ENCODE data around the gene DCST2. TPM values are rescaled to one million over a fixed set of nuclear protein-coding genes. Genes with fewer than 3 reads are reported as not detected.
"Not testable (repeated sequence)": the region's sequence is repeated elsewhere in the genome, so short reads cannot be mapped to it uniquely, and the experiment has no call there.

The DCST2 gene
- total RNA-seq, 5 donors from 2014 or later (not counting 1 experiment from before 2014, with no cell fraction given): 1.1 to 2.6 (median 1.6) TPM

GRCh38 chr1:154986736-154987135 is 46.8 kb downstream of the DCST2 start:
- peaks cover 11 to 48% of the 10 kb centered on the region in 2 donors for H3K36me3 ChIP-seq (ENCODE audit: control insufficient read depth in 2 of 2, extremely low read depth in 1 of 2, insufficient read depth in 1 of 2, low read length in 1 of 2)

GRCh38 chr1:154983776-154984466 is 49.7 kb downstream of the DCST2 start:
- ATAC-seq (replicated peaks in 1 of 4): no peak
- peak in 1 of 35 experiments; percentile 28 for DNase-seq
- 6% methylated on average over 10 of the region's 17 CpGs for WGBS (ENCODE audit: insufficient coverage)
- no peak overlapping the region for H3K4me3 Mint-ChIP-seq
- H3K27ac ChIP-seq (ENCODE audit: low read length): peak overlapping the region; percentile 52
- no peaks in the 10 kb centered on the region for H3K27me3 ChIP-seq (replicated peaks in 1 of 2; ENCODE audit: control insufficient read depth in 2 of 2, extremely low read depth in 1 of 2, insufficient read depth in 2 of 2, low read length in 1 of 2)
- H3K9me3 ChIP-seq: no peaks in the 10 kb centered on the region
- no peak overlapping the region for H3K27ac Mint-ChIP-seq
- peaks cover 14 to 28% of the 10 kb centered on the region in 2 experiments for H3K4me1 ChIP-seq (ENCODE audit: control insufficient read depth in 1 of 2, extremely low read depth in 1 of 2, insufficient read depth in 2 of 2, low read length in 2 of 2)
- ChIA-PET CTCF (interaction anchor here (0.5 to 3.4 kb wide), 15 partner anchors 10 to 190 kb away, joined by 3 to 29 read pairs (median 4); partner anchors contain the start of genes ADAM15 (in 1 of the 2), LENEP (in 1 of the 2), PBXIP1 (in 1 of the 2) and PYGO2 (in 1 of the 2)), POLR2A (interaction anchor here (0.7 to 3.0 kb wide), 2 partner anchors 29 to 47 kb away, joined by 3 to 19 read pairs; partner anchors contain the start of gene PBXIP1 (in 1 of the 2))
- peaks cover 8 to 21% (median 21%) of the 10 kb centered on the region in 3 donors for H3K4me1 Mint-ChIP-seq
- H3K4me3 ChIP-seq (ENCODE audit: control insufficient read depth in 1 of 2, extremely low read depth in 1 of 2, low read length in 1 of 2): peak overlapping the region; percentile 67 to 84
- peaks cover 7 to 27% of the 10 kb centered on the region in 2 donors for H3K36me3 ChIP-seq (ENCODE audit: control insufficient read depth in 2 of 2, extremely low read depth in 1 of 2, insufficient read depth in 1 of 2, low read length in 1 of 2)
- no peaks in the 10 kb centered on the region for H3K27me3 Mint-ChIP-seq
- H3K36me3 Mint-ChIP-seq: peaks cover 13% of the 10 kb centered on the region
- H3K9me3 Mint-ChIP-seq: no peaks in the 10 kb centered on the region

More at GRCh38 chr1:154986736-154987135, 46.8 kb downstream of the DCST2 start:
- H3K27ac Mint-ChIP-seq; POLR2A ChIA-PET; DNase-seq; H3K9me3 Mint-ChIP-seq; H3K4me3 ChIP-seq (ENCODE audit: control insufficient read depth in 1 of 2, extremely low read depth in 1 of 2, low read length in 1 of 2); H3K27me3 Mint-ChIP-seq; H3K4me3 Mint-ChIP-seq; ATAC-seq (replicated peaks in 1 of 4); H3K27me3 ChIP-seq (replicated peaks in 1 of 2; ENCODE audit: control insufficient read depth in 2 of 2, extremely low read depth in 1 of 2, insufficient read depth in 2 of 2, low read length in 1 of 2); H3K9me3 ChIP-seq; H3K27ac ChIP-seq (ENCODE audit: low read length): not testable (repeated sequence)
- Mint-ChIP-seq H3K4me1 (peaks cover 17 to 29% (median 24%) of the 10 kb centered on the region in 3 donors), H3K36me3 (peaks cover 22% of the 10 kb centered on the region)
- no CpG with 5 or more reads among the region's 4 CpGs for WGBS (ENCODE audit: insufficient coverage)
- CTCF ChIA-PET: interaction anchor here in 1 of 2 donors (0.6 to 1.5 kb wide), 3 partner anchors 12 to 577 kb away, joined by 3 to 6 read pairs (median 4); no protein-coding TSS in a partner anchor
- peaks cover 14 to 34% of the 10 kb centered on the region in 2 experiments for H3K4me1 ChIP-seq (ENCODE audit: control insufficient read depth in 1 of 2, extremely low read depth in 1 of 2, insufficient read depth in 2 of 2, low read length in 2 of 2)

GRCh38 chr1:154982897-154983648 is 50.5 kb downstream of the DCST2 start, which contains the start of gene FLAD1:
Gene FLAD1, plus strand, starts transcription at chr1:154983344. Its CDS starts 351 bp downstream, at chr1:154983695.
- H3K27ac Mint-ChIP-seq: no peak within 1 kb of the TSS
- ChIA-PET CTCF (interaction anchor here (0.5 to 3.4 kb wide), 16 partner anchors 15 to 423 kb away, joined by 3 to 29 read pairs (median 3); partner anchors contain the start of genes ADAM15 (in 1 of the 2), PBXIP1 (in 1 of the 2) and PYGO2 (in 1 of the 2)), POLR2A (interaction anchor here (0.5 to 3.0 kb wide), 5 partner anchors 11 to 849 kb away, joined by 3 to 19 read pairs (median 3); partner anchors contain the start of gene PBXIP1 (in 1 of the 2))
- Histone ChIP-seq H3K36me3 (ENCODE audit: control insufficient read depth in 2 of 2, extremely low read depth in 1 of 2, insufficient read depth in 1 of 2, low read length in 1 of 2) (peaks cover 0 to 19% of the 10 kb centered on the region in 2 donors), H3K9me3 (no peaks in the 10 kb centered on the region), H3K4me1 (ENCODE audit: control insufficient read depth in 1 of 2, extremely low read depth in 1 of 2, insufficient read depth in 2 of 2, low read length in 2 of 2) (peaks cover 14 to 28% of the 10 kb centered on the region in 2 experiments), H3K4me3 (ENCODE audit: control insufficient read depth in 1 of 2, extremely low read depth in 1 of 2, low read length in 1 of 2) (peak within 1 kb of the TSS; percentile 67 to 84), H3K27me3 (replicated peaks in 1 of 2; ENCODE audit: control insufficient read depth in 2 of 2, extremely low read depth in 1 of 2, insufficient read depth in 2 of 2, low read length in 1 of 2) (no peaks in the 10 kb centered on the region), H3K27ac (ENCODE audit: low read length) (peak within 1 kb of the TSS; percentile 54)
- no peaks in the 10 kb centered on the region for H3K9me3 Mint-ChIP-seq
- 3% methylated on average over 25 of the region's 26 CpGs for WGBS (ENCODE audit: insufficient coverage)
- peak; percentile 85 to 98 (median 95) for DNase-seq
- peaks cover 0 to 17% (median 13%) of the 10 kb centered on the region in 3 donors for H3K4me1 Mint-ChIP-seq
- H3K4me3 Mint-ChIP-seq: no peak within 1 kb of the TSS
- peak; percentile 99 to 100 (median 100) for ATAC-seq (replicated peaks in 1 of 4)
- peaks cover 8% of the 10 kb centered on the region for H3K36me3 Mint-ChIP-seq
- H3K27me3 Mint-ChIP-seq: no peaks in the 10 kb centered on the region

- H3K4me3 ChIP-seq (ENCODE audit: control insufficient read depth in 1 of 2, extremely low read depth in 1 of 2, low read length in 1 of 2): peak overlapping the region; percentile 67 to 84
- H3K4me3 Mint-ChIP-seq: no peak overlapping the region
These were observed 51.2 kb downstream of the DCST2 start for GRCh38 chr1:154982341-154982740.

GRCh38 chr1:154978360-154978759 is 55.2 kb downstream of the DCST2 start:
- no peak overlapping the region for H3K4me3 ChIP-seq (ENCODE audit: control insufficient read depth in 1 of 2, extremely low read depth in 1 of 2, low read length in 1 of 2)
- POLR2A ChIA-PET: no interaction called here
- no peak overlapping the region for H3K27ac ChIP-seq (ENCODE audit: low read length)
- H3K27ac Mint-ChIP-seq: no peak overlapping the region
- H3K9me3 Mint-ChIP-seq: no peaks in the 10 kb centered on the region
- no peaks in the 10 kb centered on the region for H3K9me3 ChIP-seq
- H3K36me3 ChIP-seq (ENCODE audit: control insufficient read depth in 2 of 2, extremely low read depth in 1 of 2, insufficient read depth in 1 of 2, low read length in 1 of 2): peaks cover 0 to 3% of the 10 kb centered on the region in 2 donors
- no peaks in the 10 kb centered on the region for H3K36me3 Mint-ChIP-seq
- no CpG with 5 or more reads among the region's 3 CpGs for WGBS (ENCODE audit: insufficient coverage)
- CTCF ChIA-PET: interaction anchor here (0.8 to 1.1 kb wide), 2 partner anchors 9 to 16 kb away, joined by 3 read pairs; no protein-coding TSS in a partner anchor
- H3K27me3 Mint-ChIP-seq: no peaks in the 10 kb centered on the region
- peaks cover 11 to 25% of the 10 kb centered on the region in 2 experiments for H3K4me1 ChIP-seq (ENCODE audit: control insufficient read depth in 1 of 2, extremely low read depth in 1 of 2, insufficient read depth in 2 of 2, low read length in 2 of 2)
- ATAC-seq (replicated peaks in 1 of 4): no peak
- no peak for DNase-seq
- peaks cover 0 to 7% (median 3%) of the 10 kb centered on the region in 3 donors for H3K4me1 Mint-ChIP-seq
- H3K4me3 Mint-ChIP-seq: no peak overlapping the region
- H3K27me3 ChIP-seq (replicated peaks in 1 of 2; ENCODE audit: control insufficient read depth in 2 of 2, extremely low read depth in 1 of 2, insufficient read depth in 2 of 2, low read length in 1 of 2): no peaks in the 10 kb centered on the region

More at GRCh38 chr1:154982341-154982740, 51.2 kb downstream of the DCST2 start:
- WGBS (ENCODE audit: insufficient coverage): no CpG with 5 or more reads among the region's 6 CpGs
- H3K27ac ChIP-seq (ENCODE audit: low read length): peak overlapping the region; percentile 54
- DNase-seq: no peak
- H3K4me1 Mint-ChIP-seq: peaks cover 0 to 16% (median 16%) of the 10 kb centered on the region in 3 donors
- ChIA-PET POLR2A (interaction anchor here in 1 of 2 donors (0.6 to 3.0 kb wide), 2 partner anchors 27 to 422 kb away, joined by 3 to 19 read pairs; partner anchors contain the start of gene PBXIP1), CTCF (interaction anchor here (0.6 to 3.4 kb wide), 8 partner anchors 16 to 103 kb away, joined by 3 to 29 read pairs (median 3); no protein-coding TSS in a partner anchor)
- H3K9me3 ChIP-seq: no peaks in the 10 kb centered on the region
- H3K27me3 ChIP-seq (replicated peaks in 1 of 2; ENCODE audit: control insufficient read depth in 2 of 2, extremely low read depth in 1 of 2, insufficient read depth in 2 of 2, low read length in 1 of 2): no peaks in the 10 kb centered on the region
- no peak overlapping the region for H3K27ac Mint-ChIP-seq
- ATAC-seq (replicated peaks in 1 of 4): no peak
- peaks cover 14 to 28% of the 10 kb centered on the region in 2 experiments for H3K4me1 ChIP-seq (ENCODE audit: control insufficient read depth in 1 of 2, extremely low read depth in 1 of 2, insufficient read depth in 2 of 2, low read length in 2 of 2)
- H3K36me3 Mint-ChIP-seq: peaks cover 3% of the 10 kb centered on the region
- H3K27me3 Mint-ChIP-seq: no peaks in the 10 kb centered on the region
- no peaks in the 10 kb centered on the region for H3K9me3 Mint-ChIP-seq
- peaks cover 0 to 12% of the 10 kb centered on the region in 2 donors for H3K36me3 ChIP-seq (ENCODE audit: control insufficient read depth in 2 of 2, extremely low read depth in 1 of 2, insufficient read depth in 1 of 2, low read length in 1 of 2)

All from T-cell (primary cell).